Measurements from ENCODE around the gene PDZRN4.

DNA sequence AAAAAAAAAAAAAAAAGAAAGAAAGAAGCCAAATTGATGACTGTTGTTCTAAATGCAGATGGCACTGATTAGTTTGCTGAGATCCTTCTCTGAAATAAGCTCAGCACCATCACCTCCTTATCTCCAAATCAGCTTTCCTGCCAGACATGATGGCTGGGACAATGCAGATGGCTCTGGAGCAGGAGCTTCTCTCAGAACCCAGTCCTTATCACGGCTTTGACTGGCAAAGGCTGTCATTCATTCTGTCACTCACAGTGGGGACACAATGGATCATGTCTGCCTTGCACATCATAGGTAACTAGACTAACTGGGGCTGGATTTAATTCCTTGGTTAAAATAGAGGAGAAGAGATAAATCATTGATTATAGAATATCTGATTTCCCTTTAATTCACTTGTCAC lies 146.3 kb downstream of the PDZRN4 start:
- TF ChIP-seq BACH2 (CRISPR knock-in tag; IDR thresholded peaks at IDR 0.05; ENCODE audit: borderline replicate concordance) (no peak), ISL1 (CRISPR knock-in tag; IDR thresholded peaks at IDR 0.05) (no peak), TCF4 (CRISPR knock-in tag; IDR thresholded peaks at IDR 0.05; ENCODE audit: borderline replicate concordance) (peak; percentile 61; the same call in 1 of the 2 replicates), ZNF8 (CRISPR knock-in tag; IDR thresholded peaks at IDR 0.05) (no peak), TSHZ2 (CRISPR knock-in tag; IDR thresholded peaks at IDR 0.05) (peak; percentile 84)
